CD4-positive, alpha-beta T cell (primary cell): ENCODE results near the gene SPOPL. TPM values are rescaled to one million over a fixed set of nuclear protein-coding genes. Genes with fewer than 3 reads are reported as not detected.

Source experiments
- ATAC-seq: fragments of 200-7000 bp; cut with Tn5 transposase; one replicate; pipeline ENCODE4 v1.10.0; 2022; ENCODE audit warnings: mild to moderate bottlenecking; ENCODE audit not compliant: poor library complexity
- CTCF ChIA-PET: fragments of 350-600 bp; sonication (Branson Sonifier 250); formaldehyde crosslinking; loops from one replicate; lab custom pipeline; 2021; ENCODE audit warnings: antibody characterized with exemption, inconsistent platforms; lab: Charles Lee
- POLR2A ChIA-PET: fragments of 350-600 bp; sonication (Branson Sonifier 250); formaldehyde crosslinking; loops from one replicate; lab custom pipeline; 2021; ENCODE audit warnings: antibody characterized with exemption, inconsistent platforms; lab: Charles Lee
- DNase-seq, 14 experiments: peaks; one replicate each; pipeline ENCODE4 v3.0.0-alpha.2; 2013 to 2020; ENCODE audit warnings: mixed read lengths in 2 of 14
- H3K27ac ChIP-seq, 2 donors: one replicate each; pipeline versions ENCODE4 v1.5.1 to v1.7.0; 2013; ENCODE audit warnings: low read length in 2 of 2, low read depth in 1 of 2, mild to moderate bottlenecking in 1 of 2
- H3K27me3 ChIP-seq, 2 experiments: 1 replicate in 1 of 2; 2 replicates in 1 of 2; pipeline versions ENCODE4 v1.6.1 to v1.7.0; 2013; ENCODE audit warnings: low read length in 2 of 2, control low read depth in 1 of 2, mild to moderate bottlenecking in 1 of 2, moderate library complexity in 1 of 2; ENCODE audit not compliant: insufficient read depth in 2 of 2, control insufficient read depth in 1 of 2
- H3K36me3 ChIP-seq: one replicate; pipeline ENCODE4 v1.6.1; 2013; ENCODE audit warnings: low read length, control low read depth; ENCODE audit not compliant: insufficient read depth
- H3K4me1 ChIP-seq: one replicate; pipeline ENCODE4 v1.6.1; 2013; ENCODE audit warnings: low read length, control low read depth; ENCODE audit not compliant: insufficient read depth
- H3K4me3 ChIP-seq: one replicate; pipeline ENCODE4 v1.5.1; 2013; ENCODE audit warnings: mild to moderate bottlenecking, low read length, moderate library complexity
- H3K9me3 ChIP-seq, 2 experiments: 1 replicate in 1 of 2; 2 replicates in 1 of 2; pipeline versions ENCODE4 v1.6.1 to v1.7.0; 2013; ENCODE audit warnings: low read length in 2 of 2, mild to moderate bottlenecking in 2 of 2, control low read depth in 1 of 2, moderate library complexity in 1 of 2; ENCODE audit not compliant: control insufficient read depth in 1 of 2, insufficient read depth in 1 of 2
- H3K27ac Mint-ChIP-seq: one replicate; pipeline ENCODE4 v1.8.0; 2020; ENCODE audit warnings: mixed read lengths
- H3K27me3 Mint-ChIP-seq: one replicate; pipeline ENCODE4 v1.8.0; 2021; ENCODE audit warnings: mixed read lengths
- H3K36me3 Mint-ChIP-seq: one replicate; pipeline ENCODE4 v1.8.0; 2021; ENCODE audit warnings: low read depth, mixed read lengths
- H3K4me1 Mint-ChIP-seq: one replicate; pipeline ENCODE4 v1.8.0; 2021; ENCODE audit warnings: low read depth, mixed read lengths
- H3K4me3 Mint-ChIP-seq: one replicate; pipeline ENCODE4 v1.8.0; 2020; ENCODE audit warnings: mild to moderate bottlenecking, mixed read lengths
- H3K9me3 Mint-ChIP-seq: one replicate; pipeline ENCODE4 v1.8.0; 2020; ENCODE audit warnings: mixed read lengths
- intact Hi-C, 2 experiments: fragments of 100-400 bp; cut with DNase I in 1 of 2; cut with micrococcal nuclease in 1 of 2; formaldehyde crosslinking; loops; one replicate each; pipeline versions ENCODE4 v1.15.1 to v1.9.0; 2023 to 2025; cut with DNase I, micrococcal nuclease
- total RNA-seq, 174 experiments: library from RNA in 2 of 174; stranded (reverse) in 2 of 174; gene quantifications; one replicate each; pipeline ENCODE4 v1.2.3 and lab custom pipeline; 2021 to 2026
- TF ChIP-seq, protein P1 (sequence below): fragments of 200-600 bp; IDR thresholded peaks from one replicate; pipeline ENCODE4 v1.8.0; 2022; ENCODE audit warnings: antibody characterized with exemption, mild to moderate bottlenecking

SPOPL gene
- total RNA-seq, 2 experiments from 2014 or later = 12.0 to 13.2 TPM

GRCh38 chr2:138492160-138492559 lies 9.4 kb upstream of the SPOPL start:
- Histone ChIP-seq H3K4me1 (no peaks in the 10 kb centered on the region), H3K27ac (no peak overlapping the region), H3K27me3 (no peaks in the 10 kb centered on the region), H3K36me3 (no peaks in the 10 kb centered on the region), H3K9me3 (no peaks in the 10 kb centered on the region), H3K4me3 (no peak overlapping the region)
- ATAC-seq (no peak), DNase-seq (no peak)
- ChIA-PET POLR2A (no interaction called here), CTCF (no interaction called here)
- no peak overlapping the region for H3K4me3 Mint-ChIP-seq
- H3K27ac Mint-ChIP-seq = no peak overlapping the region
- H3K27me3 Mint-ChIP-seq = no peaks in the 10 kb centered on the region
- TF ChIP-seq, protein P1, sequence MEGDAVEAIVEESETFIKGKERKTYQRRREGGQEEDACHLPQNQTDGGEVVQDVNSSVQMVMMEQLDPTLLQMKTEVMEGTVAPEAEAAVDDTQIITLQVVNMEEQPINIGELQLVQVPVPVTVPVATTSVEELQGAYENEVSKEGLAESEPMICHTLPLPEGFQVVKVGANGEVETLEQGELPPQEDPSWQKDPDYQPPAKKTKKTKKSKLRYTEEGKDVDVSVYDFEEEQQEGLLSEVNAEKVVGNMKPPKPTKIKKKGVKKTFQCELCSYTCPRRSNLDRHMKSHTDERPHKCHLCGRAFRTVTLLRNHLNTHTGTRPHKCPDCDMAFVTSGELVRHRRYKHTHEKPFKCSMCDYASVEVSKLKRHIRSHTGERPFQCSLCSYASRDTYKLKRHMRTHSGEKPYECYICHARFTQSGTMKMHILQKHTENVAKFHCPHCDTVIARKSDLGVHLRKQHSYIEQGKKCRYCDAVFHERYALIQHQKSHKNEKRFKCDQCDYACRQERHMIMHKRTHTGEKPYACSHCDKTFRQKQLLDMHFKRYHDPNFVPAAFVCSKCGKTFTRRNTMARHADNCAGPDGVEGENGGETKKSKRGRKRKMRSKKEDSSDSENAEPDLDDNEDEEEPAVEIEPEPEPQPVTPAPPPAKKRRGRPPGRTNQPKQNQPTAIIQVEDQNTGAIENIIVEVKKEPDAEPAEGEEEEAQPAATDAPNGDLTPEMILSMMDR = no peak
- intact Hi-C loops = no loop called here
- no peaks in the 10 kb centered on the region for H3K36me3 Mint-ChIP-seq
- H3K9me3 Mint-ChIP-seq = no peaks in the 10 kb centered on the region
- H3K4me1 Mint-ChIP-seq = no peaks in the 10 kb centered on the region

DNA sequence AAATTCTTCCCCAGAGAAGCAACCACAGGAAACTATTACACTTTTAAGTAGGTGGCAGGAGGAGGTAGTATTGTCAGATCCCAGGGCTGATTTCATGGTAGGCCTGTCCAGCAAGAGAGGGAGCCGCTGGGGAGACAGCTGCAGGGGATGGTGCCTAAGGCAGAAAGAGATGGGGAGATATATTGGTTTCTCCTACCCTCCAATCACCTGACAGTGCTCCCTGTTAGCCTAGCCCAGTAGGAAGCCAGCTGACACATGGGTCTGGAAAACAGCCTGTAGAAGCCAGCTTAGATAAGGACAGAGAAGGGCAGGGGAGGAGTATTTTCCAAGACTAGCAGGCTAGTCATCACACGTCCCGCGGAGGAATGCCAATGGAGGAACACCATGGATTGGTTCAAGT lies 8.2 kb upstream of the SPOPL start:
- Histone ChIP-seq H3K36me3 (no peaks in the 10 kb centered on the region), H3K9me3 (no peaks in the 10 kb centered on the region), H3K4me1 (no peaks in the 10 kb centered on the region), H3K27ac (no peak overlapping the region), H3K27me3 (no peaks in the 10 kb centered on the region), H3K4me3 (no peak overlapping the region)
- POLR2A ChIA-PET = no interaction called here
- Mint-ChIP-seq H3K27me3 (no peaks in the 10 kb centered on the region), H3K36me3 (no peaks in the 10 kb centered on the region), H3K4me1 (no peaks in the 10 kb centered on the region), H3K27ac (no peak overlapping the region), H3K4me3 (no peak overlapping the region), H3K9me3 (no peaks in the 10 kb centered on the region)
- TF ChIP-seq, protein P1 = no peak
- ATAC-seq (no peak), DNase-seq (no peak)
- CTCF ChIA-PET = no interaction called here
- intact Hi-C loops = no loop called here

DNA sequence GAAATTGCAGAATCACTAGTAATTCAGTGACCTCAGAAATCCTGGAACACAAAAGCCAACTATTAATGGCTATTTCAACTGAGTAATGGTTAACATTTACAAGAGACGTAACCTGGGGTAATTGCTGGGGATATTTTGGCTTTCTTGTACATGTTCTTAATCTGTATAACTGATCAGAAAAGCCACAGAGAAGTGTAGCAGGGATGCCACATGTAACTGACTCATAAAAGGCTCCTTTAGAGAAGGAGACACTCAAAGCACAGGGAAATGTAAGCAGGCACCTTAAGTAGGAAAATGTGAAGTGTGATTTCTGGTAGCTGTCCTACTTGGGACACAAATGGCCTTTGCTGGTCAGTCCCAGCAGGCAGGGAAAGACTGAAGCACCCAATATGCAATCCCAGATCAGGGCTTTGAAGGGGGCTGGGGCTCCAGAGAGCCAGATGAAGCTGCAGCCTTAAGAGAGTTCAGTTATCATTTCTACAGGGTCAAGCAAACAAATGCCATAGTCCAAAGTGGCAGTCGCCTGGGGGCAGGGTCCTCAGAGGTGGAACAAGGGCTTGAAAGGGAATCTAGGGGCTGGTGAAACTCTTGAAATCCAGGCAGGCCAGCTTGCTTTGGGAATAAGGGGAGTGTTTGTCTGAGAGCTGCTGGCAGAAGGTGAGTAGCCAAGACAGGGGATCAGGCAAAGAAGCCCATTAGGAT lies 7.2 kb upstream of the SPOPL start:
- H3K9me3 ChIP-seq = no peaks in the 10 kb centered on the region
- TF ChIP-seq, protein P1 = no peak
- H3K4me3 ChIP-seq = no peak overlapping the region
- no peaks in the 10 kb centered on the region for H3K36me3 ChIP-seq
- no peaks in the 10 kb centered on the region for H3K36me3 Mint-ChIP-seq
- H3K9me3 Mint-ChIP-seq = no peaks in the 10 kb centered on the region
- no peaks in the 10 kb centered on the region for H3K4me1 ChIP-seq
- H3K4me3 Mint-ChIP-seq = no peak overlapping the region
- H3K27me3 ChIP-seq = no peaks in the 10 kb centered on the region
- H3K4me1 Mint-ChIP-seq = no peaks in the 10 kb centered on the region
- intact Hi-C loops = no loop called here
- H3K27ac ChIP-seq = no peak overlapping the region
- no peak overlapping the region for H3K27ac Mint-ChIP-seq
- H3K27me3 Mint-ChIP-seq = no peaks in the 10 kb centered on the region
- CTCF ChIA-PET = no interaction called here
- ATAC-seq (no peak), DNase-seq (no peak)
- POLR2A ChIA-PET = no interaction called here
